ENCODE data around the gene B3GNT8. TPM values are rescaled to one million over a fixed set of nuclear protein-coding genes. Genes with fewer than 3 reads are reported as not detected.

B3GNT8 gene
- total RNA-seq, 2 experiments from 2014 or later = 0.58 to 1.2 TPM

- POLR2A ChIA-PET = interaction anchor here (2.2 kb wide), 1 partner anchor 75 kb away, joined by 5 read pairs; no protein-coding TSS in a partner anchor
Measured at GRCh38 chr19:41455936-41456335, 28.8 kb upstream of the B3GNT8 start.

GRCh38 chr19:41452584-41453275 is 25.6 kb upstream of the B3GNT8 start:
- Mint-ChIP-seq H3K4me3 (no peak overlapping the region), H3K9me3 (no peaks in the 10 kb centered on the region), H3K36me3 (ENCODE audit: low read depth) (no peaks in the 10 kb centered on the region), H3K4me1 (ENCODE audit: low read depth) (peaks cover 8% of the 10 kb centered on the region), H3K27ac (no peak overlapping the region), H3K27me3 (peaks cover 16% of the 10 kb centered on the region)
- ChIA-PET POLR2A (no interaction called here), CTCF (no interaction called here)
- peaks cover 21% of the 10 kb centered on the region for H3K4me1 ChIP-seq (ENCODE audit: insufficient read depth, low read length)
- H3K27me3 ChIP-seq (ENCODE audit: control insufficient read depth in 1 of 2, insufficient read depth in 2 of 2, low read length in 2 of 2) = peaks cover 3 to 9% of the 10 kb centered on the region in 2 experiments
- no peak for TF ChIP-seq CTCF (IDR thresholded peaks at IDR 0.05)
- ATAC-seq (ENCODE audit: poor library complexity) (no peak), DNase-seq (no peak)
- no peaks in the 10 kb centered on the region for H3K36me3 ChIP-seq (ENCODE audit: insufficient read depth, low read length)
- no peaks in the 10 kb centered on the region for H3K9me3 ChIP-seq (ENCODE audit: control insufficient read depth in 1 of 2, insufficient read depth in 1 of 2, low read length in 2 of 2)
- H3K27ac ChIP-seq (ENCODE audit: low read depth in 1 of 2, low read length in 2 of 2) = no peak overlapping the region
- no peak overlapping the region for H3K4me3 ChIP-seq (ENCODE audit: low read length)
- intact Hi-C loops (cut with DNase I, micrococcal nuclease) = loop anchor here in 1 of 2 experiments (5.0 kb wide), 1 partner anchor 65 kb away; no protein-coding TSS in a partner anchor

More at GRCh38 chr19:41455936-41456335, 28.8 kb upstream of the B3GNT8 start:
- no peaks in the 10 kb centered on the region for H3K36me3 Mint-ChIP-seq (ENCODE audit: low read depth)
- ATAC-seq (ENCODE audit: poor library complexity) = no peak
- Histone ChIP-seq H3K36me3 (ENCODE audit: insufficient read depth, low read length) (no peaks in the 10 kb centered on the region), H3K4me3 (ENCODE audit: low read length) (no peak overlapping the region), H3K27ac (ENCODE audit: low read depth in 1 of 2, low read length in 2 of 2) (no peak overlapping the region), H3K9me3 (ENCODE audit: control insufficient read depth in 1 of 2, insufficient read depth in 1 of 2, low read length in 2 of 2) (no peaks in the 10 kb centered on the region), H3K4me1 (ENCODE audit: insufficient read depth, low read length) (peaks cover 8% of the 10 kb centered on the region), H3K27me3 (ENCODE audit: control insufficient read depth in 1 of 2, insufficient read depth in 2 of 2, low read length in 2 of 2) (peaks cover 0 to 2% of the 10 kb centered on the region in 2 experiments)
- intact Hi-C loops (cut with DNase I, micrococcal nuclease) = no loop called here
- no peaks in the 10 kb centered on the region for H3K9me3 Mint-ChIP-seq
- CTCF ChIA-PET = interaction anchor here (1.0 to 1.8 kb wide), 2 partner anchors 108 to 115 kb away, joined by 4 to 8 read pairs; no protein-coding TSS in a partner anchor
- H3K4me1 Mint-ChIP-seq (ENCODE audit: low read depth) = peaks cover 12% of the 10 kb centered on the region
- TF ChIP-seq CTCF (IDR thresholded peaks at IDR 0.05) = no peak
- H3K27ac Mint-ChIP-seq = no peak overlapping the region
- H3K27me3 Mint-ChIP-seq = peaks cover 25% of the 10 kb centered on the region
- H3K4me3 Mint-ChIP-seq = no peak overlapping the region
- no peak for DNase-seq

- ChIA-PET POLR2A (interaction anchor here (1.3 to 2.2 kb wide), 4 partner anchors 9 to 126 kb away, joined by 3 to 16 read pairs (median 6); partner anchors contain the start of gene CEACAM21), CTCF (interaction anchor here (0.6 to 3.7 kb wide), 14 partner anchors 10 to 145 kb away, joined by 3 to 39 read pairs (median 6); partner anchors contain the start of gene DMAC2)
- Histone ChIP-seq H3K36me3 (ENCODE audit: insufficient read depth, low read length) (no peaks in the 10 kb centered on the region), H3K4me1 (ENCODE audit: insufficient read depth, low read length) (peaks cover 20% of the 10 kb centered on the region), H3K27ac (ENCODE audit: low read depth in 1 of 2, low read length in 2 of 2) (no peak overlapping the region), H3K27me3 (ENCODE audit: control insufficient read depth in 1 of 2, insufficient read depth in 2 of 2, low read length in 2 of 2) (peaks cover 4 to 8% of the 10 kb centered on the region in 2 experiments), H3K4me3 (ENCODE audit: low read length) (no peak overlapping the region), H3K9me3 (ENCODE audit: control insufficient read depth in 1 of 2, insufficient read depth in 1 of 2, low read length in 2 of 2) (no peaks in the 10 kb centered on the region)
- TF ChIP-seq CTCF (IDR thresholded peaks at IDR 0.05) = no peak
- Mint-ChIP-seq H3K27me3 (peaks cover 22% of the 10 kb centered on the region), H3K27ac (no peak overlapping the region), H3K4me3 (no peak overlapping the region), H3K36me3 (ENCODE audit: low read depth) (no peaks in the 10 kb centered on the region), H3K4me1 (ENCODE audit: low read depth) (no peaks in the 10 kb centered on the region), H3K9me3 (no peaks in the 10 kb centered on the region)
- intact Hi-C loops (cut with DNase I, micrococcal nuclease) = loop anchor here (1.0 to 5.0 kb wide), 6 partner anchors 67 to 147 kb away; no protein-coding TSS in a partner anchor
- DNase-seq (no peak), ATAC-seq (ENCODE audit: poor library complexity) (no peak)
Measured at GRCh38 chr19:41449865-41450178, 22.6 kb upstream of the B3GNT8 start.

All from CD4-positive, alpha-beta T cell (primary cell).